GM20000 (cell line): ENCODE data around the gene CEP128.

Source experiments
- DNase-seq: peaks from one replicate; pipeline ENCODE4 v3.0.0; 2012; ENCODE audit warnings: low spot score
- TF ChIP-seq, protein P1 (sequence below): IDR thresholded peaks from 2 replicates; pipeline ENCODE4 v1.5.1; 2012; ENCODE audit warnings: mild to moderate bottlenecking, control low read depth; ENCODE audit errors: extremely low read depth, missing control alignments

CEP128 gene

DNA sequence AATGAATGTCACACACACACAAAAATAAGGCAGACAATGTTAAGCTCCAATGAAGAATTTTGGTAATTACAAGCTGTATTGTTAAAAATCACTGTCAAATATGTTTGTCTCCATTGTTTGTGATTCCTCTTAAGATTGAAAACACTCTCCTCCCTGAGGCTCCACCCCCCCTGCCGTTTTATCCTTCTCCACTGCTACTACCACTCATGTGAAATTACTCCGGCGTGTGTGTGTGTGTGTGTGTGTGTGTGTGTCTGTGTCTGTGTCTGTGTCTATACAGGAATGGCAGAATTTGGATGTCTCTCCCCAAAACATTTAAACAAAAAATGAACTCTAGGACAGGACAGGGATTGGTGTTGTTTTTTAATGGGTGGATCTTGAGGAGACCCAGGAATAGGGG, 365.1 kb downstream of the CEP128 start:
- TF ChIP-seq, protein P1, sequence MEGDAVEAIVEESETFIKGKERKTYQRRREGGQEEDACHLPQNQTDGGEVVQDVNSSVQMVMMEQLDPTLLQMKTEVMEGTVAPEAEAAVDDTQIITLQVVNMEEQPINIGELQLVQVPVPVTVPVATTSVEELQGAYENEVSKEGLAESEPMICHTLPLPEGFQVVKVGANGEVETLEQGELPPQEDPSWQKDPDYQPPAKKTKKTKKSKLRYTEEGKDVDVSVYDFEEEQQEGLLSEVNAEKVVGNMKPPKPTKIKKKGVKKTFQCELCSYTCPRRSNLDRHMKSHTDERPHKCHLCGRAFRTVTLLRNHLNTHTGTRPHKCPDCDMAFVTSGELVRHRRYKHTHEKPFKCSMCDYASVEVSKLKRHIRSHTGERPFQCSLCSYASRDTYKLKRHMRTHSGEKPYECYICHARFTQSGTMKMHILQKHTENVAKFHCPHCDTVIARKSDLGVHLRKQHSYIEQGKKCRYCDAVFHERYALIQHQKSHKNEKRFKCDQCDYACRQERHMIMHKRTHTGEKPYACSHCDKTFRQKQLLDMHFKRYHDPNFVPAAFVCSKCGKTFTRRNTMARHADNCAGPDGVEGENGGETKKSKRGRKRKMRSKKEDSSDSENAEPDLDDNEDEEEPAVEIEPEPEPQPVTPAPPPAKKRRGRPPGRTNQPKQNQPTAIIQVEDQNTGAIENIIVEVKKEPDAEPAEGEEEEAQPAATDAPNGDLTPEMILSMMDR, result no peak
- no peak for DNase-seq

DNA sequence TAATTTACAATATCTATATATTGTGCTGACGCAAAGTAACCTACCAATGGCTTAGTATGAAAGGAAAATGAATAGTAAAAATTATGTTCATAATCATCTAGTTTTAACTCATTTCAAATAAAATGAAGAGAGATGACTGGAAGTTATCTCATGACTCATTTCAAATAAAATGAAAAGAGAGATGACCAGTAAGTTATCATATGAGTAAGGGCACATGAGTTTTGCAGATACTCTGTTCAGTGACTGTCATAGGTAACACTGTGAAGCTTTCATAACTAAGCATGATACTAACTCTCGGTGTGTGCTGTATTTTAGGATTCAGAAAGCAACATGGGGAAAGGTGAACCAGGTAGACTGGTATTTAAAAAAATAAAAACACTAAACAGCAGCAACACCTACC, 365.8 kb downstream of the CEP128 start:
- TF ChIP-seq, protein P1, result no peak
- DNase-seq, result no peak

DNA sequence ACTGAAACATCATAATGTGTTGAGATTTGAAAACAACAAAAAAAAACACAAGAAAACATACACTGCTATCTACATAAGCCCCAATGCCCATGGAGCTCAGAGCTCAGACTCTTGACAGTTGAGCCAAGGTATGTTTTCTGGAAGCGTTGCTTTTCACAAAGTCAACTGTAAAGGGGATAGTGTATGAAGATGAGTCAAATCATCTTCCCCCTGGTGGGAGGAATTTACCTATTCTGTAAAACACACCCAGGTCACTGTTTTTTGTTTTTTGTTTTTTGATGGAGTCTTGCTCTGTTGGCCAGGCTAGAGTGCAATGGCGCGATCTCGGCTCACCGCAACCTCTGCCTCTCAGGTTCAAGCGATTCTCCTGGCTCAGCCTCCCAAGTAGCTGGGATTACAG, 368.9 kb downstream of the CEP128 start:
- TF ChIP-seq, protein P1, result no peak
- no peak for DNase-seq

DNA sequence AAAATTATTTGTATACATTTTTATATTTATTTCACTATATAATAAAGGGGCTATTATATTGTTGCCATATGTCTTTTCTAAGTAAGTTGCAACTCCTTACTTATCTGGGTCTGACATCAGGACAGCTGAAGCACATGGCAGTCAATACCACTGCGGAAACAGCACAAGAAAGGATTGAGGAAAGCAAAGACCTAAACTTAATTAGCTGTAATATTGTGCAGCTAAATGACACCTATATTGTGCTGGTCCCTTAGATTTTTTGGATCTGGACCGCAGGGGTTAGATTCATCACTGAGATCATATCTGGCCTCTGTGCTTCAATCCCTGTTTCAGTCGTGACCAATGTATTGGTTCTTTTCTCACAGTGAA, 370.6 kb downstream of the CEP128 start:
- TF ChIP-seq, protein P1, result no peak
- no peak for DNase-seq

DNA sequence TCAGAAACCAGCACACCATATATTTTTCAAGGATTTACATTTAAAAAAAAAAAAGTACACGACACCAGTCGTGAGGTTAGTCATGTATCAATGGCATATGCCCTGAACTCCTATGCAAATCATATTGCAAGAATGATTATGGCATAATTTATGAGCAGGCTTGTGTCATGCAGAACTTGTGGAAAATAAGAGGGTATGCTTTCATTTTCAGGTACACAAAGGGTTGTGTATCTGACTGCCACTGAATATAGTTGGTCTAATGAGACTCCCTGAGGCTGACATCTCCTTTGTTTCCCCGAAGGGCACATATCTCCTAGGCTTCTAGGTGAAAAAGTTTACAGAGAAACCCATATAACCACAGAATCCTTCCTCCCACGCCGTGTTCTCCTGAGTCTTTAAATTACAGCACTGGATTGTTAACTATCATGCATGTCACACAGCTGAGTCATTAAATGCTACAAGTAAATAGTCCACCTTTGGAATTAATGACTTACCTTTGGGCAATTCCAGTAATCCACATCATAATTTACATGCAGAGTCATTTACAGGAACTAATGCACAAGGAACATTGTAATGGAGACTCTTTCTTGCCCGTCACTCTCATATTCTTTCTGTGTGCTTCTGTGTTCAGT, 373.5 kb downstream of the CEP128 start:
- TF ChIP-seq, protein P1, result no peak
- no peak for DNase-seq

DNA sequence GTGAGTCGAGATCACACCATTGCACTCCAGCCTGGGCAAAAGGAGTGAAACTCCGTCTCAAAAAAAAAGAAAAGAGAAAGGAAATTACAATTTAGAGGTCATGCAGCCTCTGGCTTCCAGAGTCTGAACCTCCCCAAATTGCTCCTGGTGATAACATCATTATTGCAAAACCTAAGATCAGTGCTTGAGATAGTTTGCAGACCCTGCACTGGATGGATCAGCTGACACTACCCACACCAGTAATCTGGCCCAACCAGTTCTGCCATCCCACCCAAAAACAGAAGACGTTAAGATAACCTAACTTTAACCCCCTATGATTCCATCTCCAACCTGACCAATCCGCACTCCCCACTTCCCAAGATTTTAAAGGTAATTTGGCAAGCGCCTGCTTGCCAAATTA, 376.5 kb downstream of the CEP128 start:
- DNase-seq, result no peak
- TF ChIP-seq, protein P1, result no peak

DNA sequence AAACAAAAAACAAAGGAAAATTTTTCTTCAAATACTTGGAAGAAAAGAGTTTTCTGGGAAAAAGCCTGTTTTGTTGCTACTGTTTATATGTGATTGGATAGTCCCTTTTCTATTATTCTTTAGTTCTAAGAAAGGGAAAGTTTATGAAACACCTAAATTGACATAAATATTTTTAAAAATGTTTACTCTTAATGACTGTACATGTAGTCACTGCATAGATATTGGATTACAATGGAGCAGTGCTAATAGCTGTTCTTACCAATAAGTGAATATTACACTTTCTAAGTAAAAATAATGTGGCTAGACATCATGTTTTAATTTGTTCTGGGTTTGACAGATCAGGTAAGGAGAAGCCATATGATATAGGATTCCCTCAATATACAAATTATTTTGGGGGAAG, 377.5 kb downstream of the CEP128 start:
- TF ChIP-seq, protein P1, result no peak
- DNase-seq, result no peak
